ENCODE data around the gene SLC16A14. TPM values are rescaled to one million over a fixed set of nuclear protein-coding genes. Genes with fewer than 3 reads are reported as not detected.
A peak's percentile ranks its signal among the peaks of the same experiment; 100 is the strongest.
"Not testable (repeated sequence)": the region's sequence is repeated elsewhere in the genome, so short reads cannot be mapped to it uniquely, and the experiment has no call there.

SLC16A14 gene, protein sequence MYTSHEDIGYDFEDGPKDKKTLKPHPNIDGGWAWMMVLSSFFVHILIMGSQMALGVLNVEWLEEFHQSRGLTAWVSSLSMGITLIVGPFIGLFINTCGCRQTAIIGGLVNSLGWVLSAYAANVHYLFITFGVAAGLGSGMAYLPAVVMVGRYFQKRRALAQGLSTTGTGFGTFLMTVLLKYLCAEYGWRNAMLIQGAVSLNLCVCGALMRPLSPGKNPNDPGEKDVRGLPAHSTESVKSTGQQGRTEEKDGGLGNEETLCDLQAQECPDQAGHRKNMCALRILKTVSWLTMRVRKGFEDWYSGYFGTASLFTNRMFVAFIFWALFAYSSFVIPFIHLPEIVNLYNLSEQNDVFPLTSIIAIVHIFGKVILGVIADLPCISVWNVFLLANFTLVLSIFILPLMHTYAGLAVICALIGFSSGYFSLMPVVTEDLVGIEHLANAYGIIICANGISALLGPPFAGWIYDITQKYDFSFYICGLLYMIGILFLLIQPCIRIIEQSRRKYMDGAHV
- 1.6 TPM for total RNA-seq

DNA sequence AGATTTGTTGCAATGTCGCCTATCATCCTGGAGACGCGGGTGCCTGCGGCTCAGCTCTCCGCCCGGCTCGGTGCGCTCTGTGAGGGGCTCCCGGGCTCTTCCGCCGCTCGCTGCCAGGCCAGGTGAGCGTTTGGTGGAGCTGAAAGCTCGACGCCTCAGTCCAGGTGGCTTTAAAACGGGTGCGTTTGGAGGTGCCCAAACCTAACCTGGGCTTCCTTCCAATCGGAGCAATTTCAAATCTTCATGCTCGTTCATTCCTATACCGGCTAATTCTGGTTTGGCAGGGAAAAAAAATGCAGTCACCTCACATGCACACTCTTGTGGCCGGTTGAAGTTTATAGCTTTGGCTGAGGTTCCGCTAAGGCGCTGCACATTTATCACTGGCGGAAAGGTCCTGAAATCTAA is at the start of gene SLC16A14:
Gene SLC16A14 (minus strand): TSS at position 274 of the 405 bp plus-strand sequence. CDS start 9,572 bp downstream, outside the sequence.
- DNase-seq (ENCODE audit: low spot score) (no peak), ATAC-seq (peak; percentile 62)

DNA sequence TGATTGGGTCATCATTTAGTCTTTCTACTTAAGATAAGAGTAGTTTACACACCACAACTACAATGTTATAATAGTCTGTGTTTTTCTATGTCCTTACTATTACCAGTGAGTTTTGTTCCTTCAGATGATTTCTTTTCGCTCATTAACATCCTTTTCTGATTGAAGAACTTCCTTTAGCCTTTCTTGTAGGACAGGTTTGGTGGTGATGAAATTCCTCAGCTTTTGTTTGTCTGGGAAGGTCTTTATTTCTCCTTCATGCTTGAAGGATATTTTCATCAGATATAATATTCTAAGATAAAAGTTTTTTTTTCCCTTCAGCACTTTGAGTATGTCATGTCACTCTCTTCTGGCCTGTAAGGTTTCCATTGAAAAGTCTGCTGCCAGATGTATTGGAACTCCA is 38.0 kb upstream of the SLC16A14 start:
- ATAC-seq (no peak), DNase-seq (ENCODE audit: low spot score) (no peak)

DNA sequence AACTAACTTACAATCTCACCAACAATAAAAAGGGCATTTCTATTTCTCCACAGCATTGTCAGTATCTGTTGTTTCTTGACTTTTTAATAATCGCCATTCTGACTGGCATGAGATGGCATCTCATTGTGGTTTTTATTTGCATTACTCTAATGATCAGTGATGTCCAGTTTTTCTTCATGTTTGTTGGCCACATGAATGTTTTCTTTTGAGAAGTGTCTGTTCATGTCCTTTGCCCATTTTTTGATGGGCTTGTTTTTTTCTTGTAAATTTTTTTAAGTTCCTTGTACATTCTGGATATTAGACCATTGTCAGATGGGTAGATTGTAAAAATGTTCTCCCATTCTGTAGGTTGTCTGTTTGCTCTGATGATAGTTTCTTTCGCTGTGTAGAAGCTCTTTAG is 33.2 kb upstream of the SLC16A14 start:
- not testable (repeated sequence) for ATAC-seq; DNase-seq (ENCODE audit: low spot score)

DNA sequence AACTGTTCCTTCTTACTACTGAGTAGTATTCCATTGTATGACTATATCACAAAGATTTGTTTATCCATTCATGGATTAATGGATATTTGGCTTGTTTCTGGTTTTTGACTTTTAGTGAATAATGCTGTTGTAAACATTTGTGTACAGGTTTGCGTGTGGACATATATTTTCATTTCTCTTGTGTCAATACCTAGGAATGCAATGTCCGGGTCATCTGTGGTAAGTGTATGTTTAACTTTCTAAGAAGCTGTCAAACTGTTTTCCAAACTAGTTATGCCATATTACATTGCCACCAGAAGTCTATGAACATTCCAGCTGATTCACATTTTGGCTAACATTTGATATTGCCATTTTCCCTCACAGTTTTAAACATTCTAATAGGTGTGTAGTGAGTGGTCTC is 29.1 kb upstream of the SLC16A14 start:
- no peak for DNase-seq (ENCODE audit: low spot score)
- no peak for ATAC-seq

DNA sequence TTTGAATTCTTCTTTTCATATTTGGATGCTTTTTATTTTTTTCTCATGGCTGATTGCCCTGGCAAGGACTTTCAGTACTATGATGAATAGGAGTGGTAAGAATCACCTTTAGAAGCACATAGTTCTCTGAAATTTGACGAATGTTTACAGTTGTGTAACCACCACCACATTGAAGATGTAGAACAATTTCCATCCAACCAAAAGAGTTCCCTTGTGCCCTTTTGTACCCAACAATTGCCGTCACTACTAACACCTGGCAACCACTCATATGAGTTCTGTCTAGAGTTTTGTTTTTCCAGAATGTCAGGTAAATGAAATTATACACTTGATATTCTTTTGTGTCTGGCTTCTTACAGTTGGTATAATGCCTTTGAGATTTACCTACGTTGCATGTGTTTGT is 28.7 kb upstream of the SLC16A14 start:
- no peak for DNase-seq (ENCODE audit: low spot score)
- ATAC-seq = peak; percentile 62

DNA sequence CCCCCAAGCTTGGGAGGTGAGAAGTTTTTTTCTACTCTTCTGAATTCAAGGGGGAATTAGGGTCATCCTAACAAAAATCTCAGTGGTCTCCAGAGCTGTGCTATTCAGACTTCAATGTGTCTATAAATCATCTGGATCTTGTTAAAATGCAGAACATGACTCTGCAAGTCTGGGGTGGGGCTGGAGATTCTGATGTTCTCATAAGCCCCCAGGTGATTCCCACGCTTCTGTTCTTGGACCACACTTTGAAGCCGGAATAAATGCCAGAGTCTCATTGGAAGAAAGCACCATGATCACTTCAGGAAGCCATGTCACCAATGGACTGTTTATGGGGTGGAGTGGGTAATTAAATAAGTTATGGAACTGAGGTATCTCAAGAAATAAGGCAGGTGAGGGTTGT is 22.2 kb upstream of the SLC16A14 start:
- DNase-seq (ENCODE audit: low spot score) (no peak), ATAC-seq (no peak)

DNA sequence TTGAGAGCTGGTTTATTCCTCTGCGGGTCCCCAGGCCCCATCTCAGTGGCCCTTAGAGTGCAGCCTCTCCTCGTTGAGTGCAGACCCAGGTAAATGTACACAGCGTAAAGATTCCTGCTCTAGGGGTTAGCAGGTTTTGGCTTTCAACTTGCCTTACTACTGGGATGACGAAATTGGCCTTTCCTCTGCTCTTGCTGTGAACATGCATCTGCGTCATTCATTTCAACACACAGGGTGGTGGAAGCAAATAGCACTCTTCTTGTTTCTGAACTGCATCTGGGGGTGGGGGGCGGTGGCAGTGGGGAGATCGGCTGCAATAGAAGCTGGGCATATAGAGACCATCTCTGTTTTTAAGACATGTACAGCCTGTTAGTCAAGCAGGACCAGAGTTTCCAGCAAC is 16.5 kb upstream of the SLC16A14 start:
- DNase-seq (ENCODE audit: low spot score) (no peak), ATAC-seq (no peak)

DNA sequence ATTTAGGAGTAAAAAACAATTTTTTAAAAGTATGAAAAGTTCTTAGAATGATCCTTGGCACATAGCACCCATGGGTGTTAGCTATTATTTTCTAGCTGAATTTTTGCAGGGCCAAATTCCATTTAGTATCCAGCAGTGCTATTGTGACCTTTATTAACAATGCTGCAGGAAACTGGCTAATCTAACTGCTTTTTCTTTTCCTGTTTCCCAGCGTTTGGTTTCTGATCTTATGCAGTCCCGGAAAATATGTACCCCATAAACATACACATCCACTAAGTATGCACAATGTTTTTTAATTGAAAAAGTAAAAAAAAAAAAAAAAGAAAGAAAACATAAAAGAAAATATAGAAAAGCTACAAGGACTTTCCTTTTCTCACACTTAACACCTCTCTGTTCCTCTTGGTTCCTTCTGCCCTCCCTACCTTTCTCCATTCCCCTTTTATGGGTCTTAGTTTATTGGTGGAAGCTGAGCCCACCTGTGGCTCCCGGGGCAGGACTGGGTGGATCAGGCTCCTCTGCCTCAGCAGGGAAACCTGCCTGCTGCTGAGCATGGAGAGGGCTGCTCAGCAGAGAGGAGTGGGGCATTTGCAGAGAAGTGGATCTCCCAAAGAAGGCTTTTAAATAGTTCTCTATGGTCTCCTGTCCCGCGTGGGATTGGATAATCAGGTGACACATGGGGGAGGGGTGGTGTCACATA is 9.3 kb upstream of the SLC16A14 start:
- no peak for DNase-seq (ENCODE audit: low spot score)
- ATAC-seq = no peak

DNA sequence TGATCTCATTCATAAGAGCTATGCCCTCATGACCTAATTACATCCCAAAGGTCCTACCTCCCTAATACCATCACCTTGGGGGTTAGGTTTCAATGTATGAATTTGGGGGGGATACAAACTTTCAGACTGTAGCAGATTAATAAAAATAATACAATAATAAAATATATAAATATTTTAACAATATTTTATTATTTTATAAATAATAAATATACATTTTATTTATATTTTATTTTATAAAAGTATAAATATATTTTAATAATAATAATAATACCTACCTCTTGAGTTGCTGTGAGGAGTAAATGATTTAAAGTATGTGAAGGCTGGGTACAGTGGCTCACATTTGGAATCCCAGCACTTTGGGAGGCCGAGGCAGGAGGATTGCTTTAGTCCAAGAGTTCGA is 8.1 kb upstream of the SLC16A14 start:
- no peak for DNase-seq (ENCODE audit: low spot score)
- no peak for ATAC-seq

DNA sequence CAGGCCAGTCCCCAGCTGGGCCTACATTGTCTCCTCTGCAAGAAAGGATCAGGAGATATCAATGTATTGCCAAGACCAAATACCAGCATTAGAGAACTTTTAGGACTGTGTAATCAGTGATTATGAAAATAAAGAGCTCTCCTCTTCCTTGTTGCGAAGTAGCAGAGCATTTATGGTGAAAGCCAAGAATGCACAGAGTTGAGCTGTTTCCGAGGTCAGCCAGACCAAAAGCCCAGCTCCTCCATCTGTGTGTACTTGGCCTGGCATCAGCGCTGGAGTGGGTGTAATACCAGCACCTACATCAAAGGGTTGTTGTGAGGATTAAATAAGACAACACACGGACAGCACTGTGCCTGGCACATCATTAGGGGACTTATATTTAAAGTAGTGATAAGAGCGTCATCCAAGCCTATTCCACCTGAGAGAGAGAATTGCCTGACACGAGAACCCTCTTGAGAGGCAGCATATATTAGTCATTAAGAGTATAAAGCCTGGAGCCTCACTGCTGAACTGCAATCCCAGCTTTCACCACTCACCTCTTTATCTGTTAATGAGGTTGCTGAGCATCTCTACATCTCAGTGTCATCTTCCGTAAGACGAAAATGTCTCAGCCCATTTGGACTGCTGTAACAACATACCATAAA is 7.4 kb upstream of the SLC16A14 start:
- DNase-seq (ENCODE audit: low spot score) (no peak), ATAC-seq (no peak)

DNA sequence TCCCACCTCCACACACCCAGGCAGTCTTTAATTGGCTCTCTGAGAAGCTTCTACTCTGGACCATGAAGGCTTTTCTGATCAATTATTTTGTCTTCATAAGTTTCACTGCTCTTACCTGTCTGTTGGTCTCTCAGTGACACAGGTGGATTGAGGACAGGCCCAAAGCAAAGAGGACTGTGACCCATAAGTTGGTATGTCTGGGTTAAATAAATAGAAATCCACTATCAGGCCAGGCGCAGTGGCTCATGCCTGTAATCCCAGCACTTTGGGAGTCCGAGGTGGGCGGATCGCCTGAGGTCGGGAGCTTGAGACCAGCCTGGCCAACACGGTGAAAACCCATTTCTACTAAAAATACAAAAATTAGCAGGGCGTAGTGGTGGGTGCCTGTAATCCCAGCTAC is 2.7 kb upstream of the SLC16A14 start:
- ATAC-seq = peak; percentile 71
- DNase-seq (ENCODE audit: low spot score) = peak; percentile 65

DNA sequence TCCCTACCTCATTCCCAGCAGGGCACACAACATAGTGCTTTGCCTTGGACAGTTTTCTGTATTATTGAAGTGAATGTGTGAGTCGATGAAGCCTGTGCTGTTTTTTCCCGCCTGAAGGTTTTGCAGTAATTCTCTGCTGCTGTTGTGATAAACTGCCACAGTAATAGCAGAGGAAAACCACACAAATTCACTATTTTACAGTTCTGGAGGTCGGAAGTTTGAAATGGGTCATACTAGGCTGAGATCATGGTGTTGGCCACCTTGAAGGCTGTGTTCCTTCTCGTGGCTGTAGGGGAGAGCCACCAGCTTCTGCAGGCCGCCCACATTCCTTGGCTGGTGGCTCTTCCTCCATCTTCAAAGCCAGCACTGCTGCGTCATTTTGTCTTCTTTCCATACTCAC is 678 bp upstream of the SLC16A14 start:
- DNase-seq (ENCODE audit: low spot score) = no peak
- ATAC-seq = no peak

DNA sequence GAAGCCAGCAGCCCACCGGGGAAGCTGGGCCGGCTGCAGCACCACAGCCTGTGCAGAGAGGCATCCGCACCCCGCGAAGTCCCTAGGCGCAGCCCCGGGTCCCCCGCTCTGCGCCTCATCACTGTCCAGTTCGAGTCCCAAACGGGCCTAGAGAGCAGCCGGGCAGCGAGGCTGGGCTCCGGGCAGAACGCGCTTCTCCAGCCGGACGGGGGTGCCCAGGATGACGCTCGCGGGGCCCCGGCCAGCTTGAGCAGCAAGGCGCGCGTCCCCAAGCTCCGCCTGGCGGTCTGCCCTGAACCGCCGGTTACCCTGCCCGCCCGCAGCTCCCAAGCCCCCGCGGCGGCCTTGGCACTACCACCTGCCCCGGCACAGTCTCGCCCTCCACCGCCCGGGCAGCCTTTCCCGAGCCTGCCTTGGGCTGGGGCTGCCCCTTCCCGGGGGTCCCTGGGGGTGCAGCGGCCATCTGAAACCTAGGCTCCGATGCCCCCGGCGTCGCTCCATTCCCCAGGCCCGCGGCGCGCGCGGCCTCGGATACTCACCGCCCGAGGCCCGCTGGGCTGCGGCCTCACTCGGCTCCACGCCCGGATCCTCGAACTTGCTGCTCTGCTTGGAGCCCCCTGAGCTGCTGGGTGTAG is 591 bp downstream of the SLC16A14 start:
- DNase-seq (ENCODE audit: low spot score) (peak; percentile 55), ATAC-seq (peak; percentile 43)

DNA sequence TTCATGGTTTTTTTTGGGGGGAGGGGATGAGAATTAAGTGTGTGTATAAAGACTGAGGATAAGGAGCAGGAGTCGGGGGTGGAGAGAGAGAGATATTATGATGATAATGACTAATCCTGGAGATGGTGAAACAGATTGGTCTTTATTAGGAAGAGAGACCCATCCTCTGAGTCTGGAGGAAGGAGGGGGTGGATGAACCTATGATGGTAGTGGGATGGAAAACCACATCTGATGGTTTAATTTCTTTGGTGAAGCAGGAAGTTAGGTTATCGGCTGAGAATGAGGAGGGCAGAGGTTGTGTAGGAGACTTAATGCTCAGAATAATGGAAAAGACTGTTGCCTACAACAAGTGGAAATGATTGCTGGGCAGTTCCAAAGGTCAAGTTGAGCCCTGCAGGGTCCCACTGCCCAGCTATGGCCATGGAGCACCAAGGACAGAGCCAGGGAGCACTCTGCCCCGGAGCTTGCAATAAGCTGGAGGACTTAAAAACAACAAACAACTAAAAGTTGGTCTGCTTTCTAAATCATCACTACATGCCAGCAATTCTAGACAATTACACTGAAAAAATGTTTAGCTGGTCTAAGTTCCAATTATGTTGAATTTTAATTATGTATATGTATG is 7.9 kb downstream of the SLC16A14 start:
- ATAC-seq = no peak
- DNase-seq (ENCODE audit: low spot score) = no peak

DNA sequence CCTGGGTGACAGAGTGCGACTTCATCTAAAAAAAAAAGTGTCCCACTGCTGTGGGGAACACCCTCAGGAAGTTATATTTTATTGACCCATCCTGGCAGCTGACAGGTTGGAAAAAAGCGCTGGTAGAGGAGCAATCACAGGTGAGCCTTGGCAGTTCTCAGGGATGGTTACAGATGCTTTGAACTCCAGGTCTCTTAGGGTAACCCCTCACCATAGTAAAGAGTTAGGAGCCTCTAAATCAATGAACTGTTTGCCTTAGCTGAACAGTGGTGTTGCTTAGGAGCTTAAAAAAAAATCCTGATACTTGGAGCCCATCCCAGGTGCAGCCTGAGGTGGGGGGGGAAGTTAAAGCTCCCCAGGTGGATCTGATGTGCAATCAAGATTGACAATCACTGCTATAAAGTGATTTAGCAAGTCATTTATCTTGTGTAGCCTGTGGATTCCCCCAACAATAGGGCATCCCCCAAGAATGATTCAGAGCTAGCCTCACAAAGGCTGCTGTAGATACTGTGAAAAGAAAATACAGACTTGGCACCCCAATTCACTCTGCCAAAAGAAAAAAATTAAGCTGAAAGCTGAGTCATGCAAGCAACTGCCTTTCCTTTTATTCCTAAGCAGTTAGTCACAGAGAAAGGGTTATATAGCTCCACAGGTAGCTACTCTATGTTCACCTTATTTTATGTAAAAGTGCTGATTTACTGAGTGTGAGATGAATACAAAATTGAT is 14.8 kb downstream of the SLC16A14 start:
- ATAC-seq (no peak), DNase-seq (ENCODE audit: low spot score) (no peak)

DNA sequence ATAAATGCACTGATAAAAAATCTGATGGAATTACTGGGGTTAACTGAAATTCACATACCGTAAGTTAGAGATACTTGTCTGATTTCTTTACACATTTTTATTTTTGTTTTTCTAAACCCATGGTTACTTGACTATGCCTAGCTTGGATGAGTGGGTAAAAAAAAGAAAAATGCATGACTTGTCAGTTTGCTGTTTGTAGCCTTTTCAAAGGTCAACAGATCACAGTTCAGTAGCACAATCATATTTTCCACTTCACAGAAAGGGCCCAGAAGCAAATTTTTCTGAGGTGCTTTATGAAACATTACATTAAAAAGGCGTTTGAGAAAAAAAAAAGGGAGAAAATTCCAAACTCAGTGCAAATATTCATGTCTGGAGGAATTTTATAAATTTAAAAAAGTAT is 16.4 kb downstream of the SLC16A14 start:
- DNase-seq (ENCODE audit: low spot score) (no peak), ATAC-seq (peak; percentile 87)

DNA sequence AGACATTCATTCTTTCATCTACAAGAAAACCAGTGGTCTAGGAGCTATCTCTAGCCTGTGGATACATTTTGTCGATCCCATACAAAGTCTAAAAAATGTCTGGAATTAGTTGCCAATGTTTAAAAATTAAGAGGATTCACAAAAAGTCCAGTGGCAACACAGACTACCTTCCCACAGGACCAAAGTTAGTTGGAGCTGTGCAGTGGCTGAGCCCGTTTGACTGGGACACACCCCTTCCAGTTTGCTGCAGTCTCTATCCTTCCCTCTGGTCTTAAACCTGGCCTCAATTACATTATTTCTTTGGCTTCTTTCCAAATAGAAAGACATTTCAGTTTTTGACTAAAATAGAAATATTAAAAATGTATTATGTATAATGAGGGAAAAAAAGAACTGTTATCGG is 18.6 kb downstream of the SLC16A14 start:
- no peak for ATAC-seq
- no peak for DNase-seq (ENCODE audit: low spot score)

DNA sequence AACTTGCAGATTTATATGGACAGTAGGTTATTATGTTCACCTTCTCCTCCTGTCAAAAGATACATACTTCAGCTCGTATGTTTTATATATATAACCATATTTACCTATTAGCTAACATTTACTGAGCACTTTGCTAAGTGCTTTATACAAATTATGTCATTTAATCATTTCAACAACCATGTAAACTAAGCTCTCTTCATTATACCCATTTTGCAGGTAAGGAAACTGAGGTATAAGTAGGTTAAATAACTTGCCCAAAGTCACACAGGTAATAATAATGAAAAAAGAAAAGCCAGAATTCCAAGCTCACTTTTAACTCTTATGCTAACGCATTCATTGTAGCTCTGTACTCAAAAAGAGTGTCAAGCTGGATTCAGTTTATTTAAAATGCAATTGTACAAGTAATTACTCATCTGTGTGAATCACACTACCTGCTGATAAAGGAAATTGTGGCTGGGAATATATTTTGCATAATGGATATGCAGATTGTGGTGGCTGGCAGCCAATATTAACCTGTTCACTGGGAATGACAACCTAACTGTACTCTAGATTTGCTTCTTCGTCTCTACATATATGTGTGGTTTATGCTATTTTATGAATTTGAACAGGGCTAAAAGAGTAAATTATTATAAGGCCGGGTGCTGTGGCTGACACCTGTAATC is 20.6 kb downstream of the SLC16A14 start:
- DNase-seq (ENCODE audit: low spot score) (no peak), ATAC-seq (no peak)

DNA sequence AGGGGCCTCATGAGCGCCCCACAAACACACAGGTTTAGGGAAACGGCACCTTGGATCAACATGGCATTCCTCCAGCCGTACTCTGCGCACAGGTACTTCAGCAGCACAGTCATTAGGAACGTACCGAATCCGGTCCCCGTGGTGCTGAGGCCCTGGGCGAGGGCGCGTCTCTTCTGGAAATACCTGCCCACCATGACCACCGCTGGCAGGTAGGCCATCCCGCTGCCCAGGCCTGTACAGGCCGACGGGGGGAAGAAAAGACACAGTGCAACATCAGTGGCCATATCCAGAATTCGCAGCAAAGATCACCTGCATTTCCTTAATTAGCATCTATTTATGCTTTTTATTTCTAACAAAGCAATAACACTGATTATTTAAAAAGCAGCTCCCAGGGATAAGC is 22.2 kb downstream of the SLC16A14 start:
- DNase-seq (ENCODE audit: low spot score) (no peak), ATAC-seq (no peak)

DNA sequence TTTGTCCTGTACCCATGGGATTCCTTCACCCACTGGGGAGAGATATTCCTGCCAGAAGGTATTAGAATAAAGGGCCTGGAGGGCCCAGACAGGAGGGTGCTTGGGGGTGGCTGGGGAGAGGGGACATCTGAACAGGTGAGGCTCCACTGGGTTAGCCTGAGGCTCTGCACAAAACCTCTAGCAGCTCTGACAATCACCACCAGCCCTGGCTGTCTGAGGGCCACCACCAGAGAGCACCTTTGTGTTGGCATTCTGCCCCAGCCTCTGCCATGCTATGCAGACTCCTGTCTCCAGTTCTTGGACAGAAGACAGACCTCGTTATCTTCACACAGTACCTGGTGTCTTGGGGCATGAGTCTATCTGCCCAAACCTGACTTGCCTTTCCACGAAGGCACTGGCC is 25.3 kb downstream of the SLC16A14 start:
- DNase-seq (ENCODE audit: low spot score) (peak; percentile 49), ATAC-seq (peak; percentile 73)
